SK-N-DZ (cell line): ENCODE measurements around the gene HDAC6. TPM values are rescaled to one million over a fixed set of nuclear protein-coding genes. Genes with fewer than 3 reads are reported as not detected.
A peak's percentile ranks its signal among the peaks of the same experiment; 100 is the strongest.

ENCODE experiments used
- DNase-seq: peaks from one replicate; pipeline ENCODE4 v3.0.0-alpha.2; 2015; ENCODE audit warnings: low spot score
- polyA plus RNA-seq, 2 experiments: library from polyadenylated mRNA; depleted of rRNA; stranded (reverse); fragments of >200 nt; gene quantifications; 2 replicates each; pipeline ENCODE4 v1.2.3, GENCODE V29; 2014

HDAC6 gene
- 47.6 and 57.1 TPM in 2 replicates for polyA plus RNA-seq (2014; cell fraction: cytosol; rRNA removed)
- 393 and 450 TPM in 2 replicates for polyA plus RNA-seq (2014; cell fraction: nucleus; rRNA removed)

DNA sequence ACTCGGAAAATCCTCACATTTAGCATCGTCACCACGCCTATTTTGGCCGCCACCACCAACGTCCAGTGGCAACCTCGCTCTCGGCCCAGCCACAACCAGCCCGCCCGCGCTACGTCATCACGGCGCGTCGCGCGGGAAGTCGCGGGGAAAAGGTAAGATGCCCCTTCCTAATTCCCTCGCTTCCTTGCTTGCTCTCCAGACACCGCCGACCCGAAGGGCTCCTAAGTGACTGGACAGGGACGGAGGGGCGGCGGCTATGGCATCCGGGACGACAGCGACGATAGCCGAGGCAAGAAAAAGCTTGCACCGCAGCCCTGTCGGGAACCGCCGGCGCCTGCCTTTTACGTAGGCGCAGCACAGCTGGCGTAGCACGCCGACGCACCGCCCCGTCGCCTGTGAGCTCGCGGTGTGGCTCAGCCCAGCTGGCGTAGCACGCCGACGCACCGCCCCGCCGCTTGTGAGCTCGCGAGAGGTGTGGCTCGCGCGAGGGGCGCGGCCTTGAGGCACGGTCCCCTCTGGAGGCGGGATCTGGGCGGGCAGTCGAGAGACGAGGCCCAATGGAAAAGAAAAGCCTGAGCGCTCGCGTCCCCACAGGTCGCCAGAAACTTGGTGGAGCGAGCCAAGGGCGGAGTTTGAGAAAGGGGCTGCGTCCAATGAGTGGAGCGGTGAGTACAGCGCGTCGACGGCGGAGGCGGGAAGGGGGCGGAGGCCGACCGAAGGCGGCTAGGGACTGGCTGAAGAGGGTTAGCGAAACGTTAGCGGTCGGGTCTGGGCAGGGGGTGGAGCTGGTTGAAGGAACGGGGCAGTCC lies at the start of gene HDAC6:
Gene HDAC6, plus strand, starts transcription at position 788 of the 809 bp plus-strand sequence. CDS start 626 bp downstream, outside the sequence.
- DNase-seq: peak; percentile 98

DNA sequence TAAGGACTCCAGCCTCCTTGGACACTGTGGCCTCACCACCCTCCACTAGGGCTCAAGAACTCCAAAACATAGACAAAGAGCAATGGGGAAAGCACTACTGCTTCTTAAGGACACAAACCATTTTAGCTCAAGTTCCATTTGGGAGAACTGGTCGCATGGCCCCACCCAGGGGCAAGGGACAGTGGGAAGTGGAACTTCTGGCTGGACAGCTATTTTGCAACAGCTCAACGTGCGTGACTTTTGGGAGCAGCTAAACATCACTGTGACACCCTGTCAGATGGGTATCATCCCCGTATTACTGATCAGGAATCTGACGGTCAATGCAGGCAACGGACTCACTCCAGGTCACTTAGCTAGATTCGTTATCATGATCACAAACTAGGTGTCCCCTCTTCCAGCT lies 49.4 kb upstream of the HDAC6 start:
- no peak for DNase-seq

DNA sequence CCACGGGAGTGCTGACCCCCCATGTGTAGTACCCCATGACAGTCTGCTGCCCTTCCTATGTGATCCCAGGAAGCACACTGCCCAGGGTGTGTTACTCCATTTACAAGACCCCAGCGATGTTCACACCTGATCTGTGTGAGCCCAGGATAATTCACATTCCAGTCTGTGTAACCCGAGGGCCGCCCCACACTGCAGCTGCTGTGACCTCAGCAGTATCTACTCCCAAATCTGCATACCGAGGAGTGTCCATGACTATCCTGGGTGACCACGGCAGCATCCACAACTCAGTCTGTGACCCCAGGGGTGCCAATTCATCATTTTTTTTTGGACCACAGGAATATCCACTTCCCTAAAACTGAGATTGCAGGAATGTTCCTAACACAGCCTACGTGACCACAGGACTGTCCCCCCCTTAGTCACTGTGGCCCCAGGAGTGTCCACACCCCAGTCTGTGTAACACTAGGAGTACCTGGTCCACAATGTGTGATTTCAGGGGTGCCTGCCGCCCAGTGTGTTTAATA lies 48.1 kb upstream of the HDAC6 start:
- no peak for DNase-seq

DNA sequence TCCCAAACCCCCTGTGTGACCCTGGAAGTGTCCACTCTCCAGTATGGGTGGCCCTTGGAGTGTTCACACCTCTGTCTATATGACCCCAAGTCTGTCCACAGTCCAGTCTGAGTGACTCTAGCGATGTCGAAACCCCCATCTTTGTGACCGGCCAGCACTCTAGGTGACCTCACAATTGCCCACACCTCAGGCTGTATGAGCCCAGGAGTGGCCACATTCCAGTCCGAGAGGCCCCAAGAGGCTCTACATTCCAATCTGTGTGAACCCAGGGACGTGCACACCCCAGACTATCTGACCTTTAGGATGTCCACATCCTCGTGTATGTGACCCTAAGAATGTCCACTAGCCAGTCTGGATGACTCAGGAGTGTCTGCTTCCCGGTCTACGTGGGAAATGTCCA lies 47.6 kb upstream of the HDAC6 start:
- DNase-seq: no peak

DNA sequence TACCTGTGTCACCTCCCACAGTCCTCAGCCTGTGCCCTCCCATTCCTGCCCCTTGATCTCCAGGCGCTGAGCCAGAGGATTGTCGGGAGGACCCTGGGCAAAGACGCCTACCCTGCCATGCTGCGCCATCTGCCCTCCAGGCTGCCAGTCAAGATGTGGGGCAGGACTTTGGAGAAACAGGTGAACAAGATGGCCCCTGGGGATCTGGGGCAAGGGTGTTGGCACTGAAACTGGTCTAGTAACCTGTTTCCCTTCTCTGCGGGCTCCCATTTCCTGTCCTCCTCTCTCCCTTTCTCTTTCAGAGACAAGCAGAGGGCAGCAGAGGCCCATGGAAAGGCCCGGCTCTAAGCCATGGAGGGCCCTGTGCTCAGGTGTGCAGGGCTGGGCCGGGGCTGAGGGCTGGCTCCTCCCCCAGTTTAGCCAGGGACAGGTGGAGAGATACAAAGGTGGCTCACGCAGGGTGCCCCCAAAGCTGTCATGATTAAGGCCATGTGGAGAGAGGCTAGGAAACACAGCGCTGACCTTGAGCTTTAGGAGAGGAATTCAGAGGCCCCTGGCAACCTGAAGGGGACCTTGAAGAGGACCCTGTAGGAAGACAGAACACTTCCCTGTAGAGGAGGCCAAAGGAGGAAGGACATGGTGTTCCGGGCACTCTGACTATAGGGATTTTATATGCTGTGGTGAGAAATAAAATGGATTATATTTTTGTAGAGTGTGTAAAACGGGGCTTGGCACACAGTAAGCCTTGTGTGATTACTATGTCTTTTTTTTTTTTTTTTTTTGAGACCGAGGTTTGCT lies 40.0 kb upstream of the HDAC6 start, which contains the start of gene GLOD5:
Gene GLOD5, plus strand, starts transcription at position 74 of the 798 bp plus-strand sequence. Its CDS starts 44 bp downstream, at position 118.
- no peak for DNase-seq

DNA sequence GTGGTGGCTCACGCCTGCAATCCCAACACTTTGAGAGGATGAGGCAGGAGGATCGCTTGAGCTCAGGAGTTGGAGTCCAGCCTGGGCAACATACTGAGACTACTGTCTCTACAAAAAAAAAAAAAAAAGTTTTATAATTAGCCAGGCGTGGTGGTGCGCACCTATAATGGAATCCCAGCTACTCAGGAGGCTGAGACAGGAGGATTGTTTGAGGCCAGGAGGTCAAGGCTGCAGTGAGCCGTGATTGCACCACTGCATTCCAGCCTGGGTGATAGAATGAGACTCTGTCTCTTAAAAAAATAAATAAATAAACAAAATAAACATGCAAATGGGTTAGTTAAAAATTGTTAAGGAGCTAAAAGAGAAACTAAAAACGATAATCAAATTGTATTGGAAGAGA lies 32.6 kb upstream of the HDAC6 start:
- DNase-seq: no peak

DNA sequence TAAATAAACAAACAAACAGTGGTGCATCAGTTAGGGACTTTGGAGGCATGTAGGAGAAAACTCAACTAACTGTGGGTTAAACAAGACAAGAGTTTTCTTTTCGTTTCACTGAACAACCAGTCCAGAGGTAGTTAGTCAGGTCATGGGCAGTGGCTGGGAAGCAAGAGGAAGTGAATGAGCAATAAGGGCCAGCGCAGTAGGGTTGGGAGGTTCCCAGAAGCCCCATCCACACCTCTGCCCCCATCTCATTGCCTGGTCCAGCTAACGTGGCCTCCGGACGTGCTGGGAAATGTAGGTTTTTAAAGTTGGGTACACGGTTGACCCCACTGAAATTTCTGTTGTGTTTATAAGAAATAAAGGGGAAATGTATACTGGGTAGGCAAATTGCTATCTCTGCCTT lies 31.6 kb upstream of the HDAC6 start:
- DNase-seq: no peak

DNA sequence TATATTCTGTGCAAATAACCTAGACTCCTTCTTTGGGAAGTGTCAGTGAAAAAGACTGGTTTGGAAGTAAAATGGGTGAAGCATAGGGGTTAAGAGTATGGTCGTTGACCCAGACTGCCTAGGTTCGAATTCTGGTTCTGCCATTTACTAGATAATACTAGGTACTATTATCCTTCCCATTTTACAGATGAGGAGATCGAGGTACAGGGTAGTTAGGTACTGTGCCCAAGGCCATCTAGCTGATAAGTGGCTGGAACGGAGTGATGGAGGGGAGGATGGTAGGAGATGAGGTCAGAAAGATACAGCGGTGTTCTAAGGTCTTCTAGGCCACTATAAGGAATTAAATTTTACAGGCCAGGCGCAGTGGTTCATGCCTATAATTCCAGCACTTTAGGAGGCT lies 29.3 kb upstream of the HDAC6 start:
- no peak for DNase-seq

DNA sequence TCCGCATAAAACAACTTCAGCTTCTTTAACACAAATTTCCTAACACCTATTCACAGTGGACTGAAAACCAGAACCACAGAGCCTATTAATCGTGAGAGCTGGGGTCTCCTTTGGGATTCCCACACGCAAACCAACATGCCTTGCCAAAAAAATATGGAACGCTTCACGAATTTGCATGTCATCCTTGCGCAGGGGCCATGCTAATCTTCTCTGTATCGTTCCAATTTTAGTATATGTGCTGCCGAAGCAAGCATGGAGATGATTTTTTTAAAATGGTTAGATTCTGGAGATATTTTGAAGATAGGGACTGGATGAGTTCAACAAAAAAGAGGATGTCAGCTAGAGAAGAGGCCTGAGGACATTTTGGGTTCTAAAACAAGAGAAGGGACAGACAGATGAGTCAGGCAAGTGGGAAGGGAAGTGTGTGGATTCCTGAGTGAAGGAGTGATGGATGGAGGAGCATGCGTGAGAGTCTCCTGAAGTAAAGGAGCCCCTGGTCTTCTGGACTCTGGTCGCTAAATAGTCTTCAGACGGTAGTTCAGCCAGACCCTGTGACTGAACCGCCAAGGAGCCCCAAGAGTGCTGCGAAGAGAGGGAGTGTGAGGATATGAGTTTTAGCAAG lies 24.9 kb upstream of the HDAC6 start:
- DNase-seq: no peak

DNA sequence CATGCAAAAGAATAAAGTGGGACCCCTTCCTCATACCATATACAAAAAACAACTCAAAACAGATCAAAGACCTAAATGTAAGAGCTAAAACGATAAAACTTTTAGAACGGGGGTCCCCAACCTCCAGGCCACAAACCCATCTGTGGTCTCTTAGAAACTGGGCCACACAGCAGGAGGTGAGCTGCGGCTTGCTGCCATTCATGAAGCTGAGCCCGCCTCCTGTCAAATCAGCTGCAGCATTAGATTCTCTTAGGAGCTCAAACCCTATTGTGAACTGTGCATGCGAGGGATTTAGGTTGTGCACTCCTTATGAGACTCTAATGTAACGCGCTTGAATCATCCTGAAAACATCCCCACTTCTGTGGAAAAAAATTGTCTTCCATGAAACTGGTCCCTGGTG lies 22.5 kb upstream of the HDAC6 start:
- DNase-seq: no peak

DNA sequence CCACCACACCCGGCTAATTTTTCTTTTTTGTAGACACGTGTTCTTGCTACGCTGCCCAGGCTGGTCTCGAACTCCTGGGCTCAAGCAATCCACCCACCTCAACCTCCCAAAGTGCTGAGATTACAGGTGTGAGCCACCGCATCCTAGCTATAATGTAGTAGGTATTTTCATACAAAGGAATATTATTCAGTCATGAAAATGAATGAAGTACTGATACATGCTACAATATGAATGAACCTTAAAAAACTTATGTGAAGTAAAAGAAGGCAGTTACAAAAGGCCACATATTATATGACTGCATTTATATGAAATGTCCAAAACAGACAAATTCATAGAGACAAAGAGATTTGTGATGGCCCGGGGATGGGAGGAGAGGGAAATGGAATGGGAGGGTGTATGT lies 20.2 kb upstream of the HDAC6 start:
- no peak for DNase-seq

DNA sequence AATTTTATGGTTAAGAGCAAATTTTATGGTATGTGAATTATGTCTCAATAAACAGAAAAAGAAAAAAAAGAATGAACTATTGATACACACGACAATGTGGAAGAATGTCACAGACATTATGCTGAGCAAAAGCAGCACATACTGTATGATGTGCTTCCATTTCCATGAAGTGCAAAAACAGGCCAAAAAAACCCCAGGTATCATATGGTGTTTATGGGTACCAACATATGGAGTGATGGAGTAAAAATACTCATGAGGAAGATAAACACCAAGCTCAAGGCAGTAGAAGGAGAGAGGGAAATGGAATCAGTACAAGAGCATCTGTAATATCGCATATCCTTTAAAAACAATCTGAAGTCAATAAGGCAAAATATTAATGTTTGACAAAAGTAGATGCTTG lies 19.7 kb upstream of the HDAC6 start:
- DNase-seq: no peak

DNA sequence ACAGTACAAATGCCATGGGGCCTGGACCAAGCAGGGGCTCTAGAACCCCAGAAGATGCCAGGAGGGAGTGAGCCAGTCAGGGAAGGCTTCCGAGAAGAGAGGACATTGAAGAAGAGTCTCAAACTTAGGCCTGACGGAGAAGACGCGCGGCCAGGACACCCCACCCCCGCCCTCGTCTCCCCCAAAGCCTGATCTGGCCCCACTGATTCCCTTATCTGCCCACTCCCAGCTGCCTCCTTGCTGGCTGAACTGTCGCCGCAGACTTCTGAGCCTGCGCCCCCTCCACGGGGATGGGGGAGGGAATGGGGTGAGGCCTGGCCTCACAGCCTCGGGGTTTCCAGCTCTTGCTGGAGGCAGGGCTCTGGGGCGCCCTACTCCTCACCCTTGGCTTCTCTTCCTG lies 19.1 kb upstream of the HDAC6 start:
- no peak for DNase-seq

DNA sequence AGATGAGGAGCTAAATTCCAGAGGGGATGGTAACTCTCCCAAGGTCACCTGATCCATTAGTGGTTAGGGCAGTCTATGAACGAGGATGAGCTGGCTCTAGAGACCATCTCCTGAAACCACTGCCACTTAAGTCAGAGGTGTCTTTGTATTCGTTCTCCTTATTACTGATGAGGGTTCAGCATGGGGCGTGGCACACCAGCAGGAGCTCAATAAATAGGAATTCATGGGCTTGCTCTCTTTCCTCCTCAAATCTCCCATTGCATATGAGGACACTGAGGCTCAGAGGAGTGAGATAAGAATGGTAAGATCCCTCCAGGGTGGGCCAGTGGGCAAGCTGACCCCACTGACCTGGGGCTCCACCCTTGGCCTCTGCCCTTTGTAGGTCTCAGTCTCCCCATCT lies 17.1 kb upstream of the HDAC6 start:
- no peak for DNase-seq

DNA sequence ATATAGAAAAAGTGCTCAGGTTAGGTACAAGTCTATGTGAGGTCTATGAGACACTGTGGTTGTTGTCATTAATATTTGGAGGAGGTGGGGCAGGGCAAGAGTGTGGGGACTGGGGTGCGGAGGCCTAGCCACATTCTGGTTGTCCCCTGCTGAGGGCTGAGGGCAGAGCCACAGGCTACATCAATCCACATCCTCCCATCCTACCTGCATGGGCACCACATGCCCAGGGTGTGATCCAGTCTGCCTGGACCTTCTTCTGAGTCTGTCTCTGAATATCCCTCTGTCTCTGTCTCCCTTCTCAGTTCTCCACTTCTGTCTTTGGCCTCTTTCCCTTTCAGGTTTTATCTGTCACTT lies 16.7 kb upstream of the HDAC6 start:
- DNase-seq: no peak

DNA sequence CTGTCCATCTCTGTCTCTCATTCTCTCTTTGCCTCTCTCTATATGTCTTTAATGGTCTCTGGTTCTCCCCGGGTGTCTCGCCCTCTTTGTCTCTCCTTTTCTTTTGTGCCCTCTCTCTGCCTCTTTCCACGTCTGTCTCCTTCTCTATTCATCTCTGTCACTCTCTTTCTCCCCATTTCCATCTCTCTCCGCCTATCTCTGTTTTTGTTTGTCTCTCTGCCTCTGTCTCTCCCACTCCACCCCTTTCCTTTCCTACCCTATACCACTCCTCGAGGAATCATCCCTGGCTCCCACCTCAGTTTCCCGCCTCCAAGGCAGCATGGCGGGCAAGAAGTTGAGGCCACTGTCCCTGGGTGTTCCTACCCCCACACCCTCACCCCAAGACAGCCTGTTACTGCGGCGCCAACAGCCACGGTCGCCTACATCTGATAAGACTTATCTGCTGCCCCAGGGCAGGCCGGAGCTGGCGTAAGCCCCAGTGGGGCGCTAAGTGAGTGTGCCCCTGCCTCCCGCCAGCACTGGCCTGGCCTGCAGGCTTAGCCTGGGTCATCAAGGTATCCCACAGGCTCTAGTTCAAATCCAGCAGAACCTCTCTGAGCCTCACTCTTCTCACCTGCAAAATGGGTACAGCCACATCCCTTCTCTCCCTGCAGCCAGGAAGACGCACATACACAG lies 16.2 kb upstream of the HDAC6 start:
- DNase-seq: no peak

DNA sequence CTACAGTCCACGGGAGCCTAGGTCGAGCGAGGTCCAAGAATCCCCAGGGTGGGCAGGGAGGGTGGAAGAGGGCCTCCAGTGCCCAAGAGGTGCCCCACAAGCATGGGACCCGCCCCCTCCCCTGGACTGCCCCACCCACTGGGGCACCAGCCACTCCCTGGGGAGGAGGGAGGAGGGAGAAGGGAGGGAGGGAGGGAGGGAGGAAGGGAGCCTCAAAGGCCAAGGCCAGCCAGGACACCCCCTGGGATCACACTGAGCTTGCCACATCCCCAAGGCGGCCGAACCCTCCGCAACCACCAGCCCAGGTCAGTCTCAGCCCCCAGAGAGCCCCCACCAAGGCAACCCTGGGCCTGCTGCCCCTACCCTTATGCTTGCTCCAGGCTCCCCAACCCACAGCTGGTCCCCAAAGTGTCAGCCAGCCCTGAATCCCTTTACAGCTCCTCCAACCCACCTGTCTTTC lies 15.5 kb upstream of the HDAC6 start, which contains the start of gene GATA1:
Gene GATA1, plus strand, starts transcription at position 250 of the 460 bp plus-strand sequence. CDS start 4,520 bp downstream, outside the sequence.
- no peak for DNase-seq

DNA sequence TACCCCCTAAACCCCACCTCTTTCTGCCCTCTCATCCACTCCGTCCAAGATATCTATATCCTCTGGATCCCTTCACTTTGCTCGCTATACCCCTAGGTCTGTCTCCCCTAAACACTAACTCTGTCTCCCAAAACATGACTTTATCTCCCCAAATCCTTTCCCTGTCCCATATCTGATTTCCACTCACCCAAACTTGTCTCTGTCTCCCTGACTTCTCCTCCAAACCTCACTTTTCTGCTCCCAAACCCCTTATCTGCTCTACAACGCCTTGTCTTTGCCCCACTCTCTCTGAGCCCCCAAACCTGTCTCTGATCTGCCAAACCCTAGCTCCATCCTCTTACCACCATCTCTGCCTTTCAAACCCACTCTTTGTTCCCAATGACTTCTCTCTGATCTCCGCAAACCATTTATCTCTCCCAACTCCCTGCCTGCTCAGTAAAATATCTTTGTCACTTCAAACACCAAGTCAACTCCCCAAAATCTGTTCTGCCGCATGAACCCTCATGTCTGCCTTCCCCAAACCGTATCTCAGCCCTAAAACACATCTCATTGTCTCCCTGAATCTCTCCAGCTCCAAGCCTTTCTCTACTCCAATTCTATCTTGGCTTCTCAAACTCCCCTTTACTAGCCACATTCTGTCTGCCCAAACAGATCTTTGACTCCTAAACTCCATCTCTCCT lies 14.9 kb upstream of the HDAC6 start:
- no peak for DNase-seq

DNA sequence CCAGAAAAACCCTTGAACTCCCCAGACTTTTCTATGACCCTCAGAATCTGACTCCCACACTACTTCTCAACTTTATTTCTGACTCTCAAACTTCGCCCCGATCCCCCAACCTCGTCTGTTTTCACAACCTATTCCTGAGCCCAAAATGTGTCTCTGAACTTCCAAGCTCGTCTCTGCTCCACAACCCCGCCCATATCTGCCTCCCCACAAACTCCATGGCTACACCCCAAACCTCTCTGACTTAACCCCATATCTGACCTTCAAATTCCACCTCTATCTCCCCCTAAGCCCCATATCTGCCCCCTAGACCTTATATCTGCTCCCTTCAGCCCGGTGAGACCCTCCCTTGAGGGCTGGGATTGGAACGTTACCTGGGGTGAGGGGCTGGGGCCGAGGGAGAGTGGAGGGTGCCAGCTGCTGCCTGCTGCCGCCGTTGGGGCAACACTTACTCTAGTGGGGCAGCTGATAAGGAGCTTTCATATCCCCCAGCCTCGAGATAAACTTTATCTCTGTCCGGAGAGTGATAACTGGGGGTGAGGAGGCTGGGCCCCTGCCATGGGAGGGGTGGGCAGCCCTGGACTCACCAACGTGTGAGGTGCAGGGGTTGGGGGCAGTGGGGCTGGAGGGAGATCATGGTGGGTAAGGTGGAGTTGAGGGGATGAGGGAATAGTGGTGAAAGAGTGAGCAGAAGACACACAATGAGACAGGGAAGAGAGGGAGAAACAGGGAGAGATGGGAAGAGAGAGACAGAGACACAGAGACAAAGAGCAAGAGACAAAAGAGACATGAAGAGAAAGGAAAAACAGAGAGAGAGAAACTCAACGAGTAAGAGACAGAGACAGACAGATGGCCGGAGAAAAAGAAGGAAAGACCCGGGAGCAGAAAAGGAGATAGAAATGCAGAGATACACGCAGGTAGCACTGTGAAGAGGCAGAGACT lies 14.1 kb upstream of the HDAC6 start:
- DNase-seq: no peak
